Prostate gland (tissue), 2 donors: ENCODE results near the gene CARD19.

Source experiments
- CTCF ChIP-seq, 4 experiments: fragments of 200-600 bp in 2 of 4; fragments of 450-650 bp in 2 of 4; sonication (generic) in 2 of 4; IDR thresholded peaks; 1 replicate in 3 of 4; 2 replicates in 1 of 4; pipeline ENCODE4 v1.5.1; 2016 to 2019; ENCODE audit warnings: antibody characterized with exemption in 4 of 4, mild to moderate bottlenecking in 2 of 4, moderate library complexity in 2 of 4
- POLR2A ChIP-seq: fragments of 450-650 bp; IDR thresholded peaks from one replicate; pipeline ENCODE4 v1.6.1; 2016; ENCODE audit warnings: antibody characterized with exemption, mild to moderate bottlenecking
- POLR2AphosphoS5 ChIP-seq: sonication (generic); formaldehyde crosslinking; IDR thresholded peaks from one replicate; pipeline ENCODE4 v1.6.1; 2017; ENCODE audit warnings: antibody characterized with exemption

- no peak for TF ChIP-seq CTCF (IDR thresholded peaks at IDR 0.05)
- no peak for TF ChIP-seq POLR2A
- TF ChIP-seq POLR2AphosphoS5, result no peak
These were observed 11.8 kb downstream of the CARD19 start for GRCh38 chr9:93107825-93108161.
